ENCODE data around the gene FAM98A. TPM values are rescaled to one million over a fixed set of nuclear protein-coding genes. Genes with fewer than 3 reads are reported as not detected.

FAM98A gene
- total RNA-seq, 1 experiment from 2014 or later, result 22.4 TPM

DNA sequence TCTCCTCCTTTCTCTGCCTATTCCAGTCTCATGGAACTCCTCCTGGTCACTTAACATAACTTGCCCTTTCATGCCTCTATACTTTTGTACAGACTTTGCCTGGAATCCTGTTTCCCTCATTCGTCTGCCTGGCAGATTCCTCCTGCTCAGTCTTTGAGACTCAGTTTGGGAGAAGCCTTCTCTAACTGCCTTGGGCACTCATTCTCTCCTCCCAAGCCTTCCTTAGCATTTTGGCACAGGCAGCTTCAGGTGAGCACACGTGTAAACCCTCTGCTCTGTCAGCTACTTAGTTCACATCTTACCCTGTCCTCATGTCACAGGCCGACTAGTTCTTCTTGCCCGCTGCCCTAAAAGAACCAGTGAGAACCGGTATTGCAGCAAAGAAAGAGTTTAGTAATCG lies 6.0 kb upstream of the FAM98A start:
- H3K9ac ChIP-seq (ENCODE audit: low read length), result no peak overlapping the region
- H3K9me3 ChIP-seq (ENCODE audit: low read length), result no peaks in the 10 kb centered on the region
- no peaks in the 10 kb centered on the region for H3K9me2 ChIP-seq (replicated peaks; ENCODE audit: low read length)
- no peaks in the 10 kb centered on the region for H3K27me3 ChIP-seq (ENCODE audit: low read length)
- BruUV-seq (replicated peaks), result no TSS peak
- H2AFZ ChIP-seq (ENCODE audit: low read length), result no peak overlapping the region
- no peaks in the 10 kb centered on the region for H4K20me1 ChIP-seq (ENCODE audit: low read length)
- H3K4me2 ChIP-seq (ENCODE audit: low read length), result no peak overlapping the region
- no peak overlapping the region for H3K27ac ChIP-seq (ENCODE audit: low read length)
- CTCF ChIA-PET, result no interaction called here
- ATAC-seq (no peak), DNase-seq (no peak)
- intact Hi-C loops (cut with micrococcal nuclease), result no loop called here
- H3K4me1 ChIP-seq (ENCODE audit: insufficient read depth, low read length), result peaks cover 1% of the 10 kb centered on the region
- H3K4me3 ChIP-seq (ENCODE audit: low read length), result no peak overlapping the region
- TF ChIP-seq EZH2 (IDR thresholded peaks at IDR 0.05; ENCODE audit: low read length, unreplicated experiment) (no peak), EZH2phosphoT487 (IDR thresholded peaks at IDR 0.05; ENCODE audit: borderline replicate concordance, low read length) (no peak)
- TF ChIP-seq, protein P1, sequence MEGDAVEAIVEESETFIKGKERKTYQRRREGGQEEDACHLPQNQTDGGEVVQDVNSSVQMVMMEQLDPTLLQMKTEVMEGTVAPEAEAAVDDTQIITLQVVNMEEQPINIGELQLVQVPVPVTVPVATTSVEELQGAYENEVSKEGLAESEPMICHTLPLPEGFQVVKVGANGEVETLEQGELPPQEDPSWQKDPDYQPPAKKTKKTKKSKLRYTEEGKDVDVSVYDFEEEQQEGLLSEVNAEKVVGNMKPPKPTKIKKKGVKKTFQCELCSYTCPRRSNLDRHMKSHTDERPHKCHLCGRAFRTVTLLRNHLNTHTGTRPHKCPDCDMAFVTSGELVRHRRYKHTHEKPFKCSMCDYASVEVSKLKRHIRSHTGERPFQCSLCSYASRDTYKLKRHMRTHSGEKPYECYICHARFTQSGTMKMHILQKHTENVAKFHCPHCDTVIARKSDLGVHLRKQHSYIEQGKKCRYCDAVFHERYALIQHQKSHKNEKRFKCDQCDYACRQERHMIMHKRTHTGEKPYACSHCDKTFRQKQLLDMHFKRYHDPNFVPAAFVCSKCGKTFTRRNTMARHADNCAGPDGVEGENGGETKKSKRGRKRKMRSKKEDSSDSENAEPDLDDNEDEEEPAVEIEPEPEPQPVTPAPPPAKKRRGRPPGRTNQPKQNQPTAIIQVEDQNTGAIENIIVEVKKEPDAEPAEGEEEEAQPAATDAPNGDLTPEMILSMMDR (conservative IDR thresholded peaks at IDR 0.05; ENCODE audit: low read depth, low read length), result no peak
- POLR2A ChIA-PET (ENCODE audit: unreplicated experiment), result no interaction called here
- H3K36me3 ChIP-seq (ENCODE audit: low read depth, low read length), result no peaks in the 10 kb centered on the region
- no peaks in the 10 kb centered on the region for H3K79me2 ChIP-seq (ENCODE audit: low read length)
- no peaks in the 10 kb centered on the region for H3F3A ChIP-seq (ENCODE audit: low read length, unreplicated experiment)

DNA sequence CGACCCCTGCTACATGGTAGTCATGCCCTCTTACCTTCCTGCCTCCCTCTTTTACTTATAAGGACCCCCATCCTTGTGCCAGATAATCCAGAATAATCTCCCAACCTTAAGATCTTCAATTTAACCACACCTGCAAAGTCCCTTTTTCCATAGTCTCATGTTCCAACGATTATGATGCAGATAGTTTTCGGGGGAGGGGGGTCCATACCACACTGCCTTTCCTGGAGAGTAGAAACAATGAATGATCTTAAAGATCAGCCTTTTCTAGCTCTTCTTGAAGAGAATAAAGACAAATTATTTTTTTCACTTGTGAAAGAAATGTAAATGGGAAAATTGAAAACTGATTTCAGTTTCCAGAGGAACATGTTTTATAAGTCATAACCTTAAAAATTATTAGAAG lies 4.3 kb upstream of the FAM98A start:
- H3K9me2 ChIP-seq (replicated peaks; ENCODE audit: low read length), result no peaks in the 10 kb centered on the region
- ChIA-PET CTCF (no interaction called here), POLR2A (ENCODE audit: unreplicated experiment) (no interaction called here)
- H3F3A ChIP-seq (ENCODE audit: low read length, unreplicated experiment), result no peaks in the 10 kb centered on the region
- H3K4me1 ChIP-seq (ENCODE audit: insufficient read depth, low read length), result peaks cover 6% of the 10 kb centered on the region
- intact Hi-C loops (cut with micrococcal nuclease), result no loop called here
- TF ChIP-seq EZH2 (IDR thresholded peaks at IDR 0.05; ENCODE audit: low read length, unreplicated experiment) (no peak), EZH2phosphoT487 (IDR thresholded peaks at IDR 0.05; ENCODE audit: borderline replicate concordance, low read length) (no peak)
- TF ChIP-seq, protein P1 (conservative IDR thresholded peaks at IDR 0.05; ENCODE audit: low read depth, low read length), result no peak
- H3K27ac ChIP-seq (ENCODE audit: low read length), result no peak overlapping the region
- no peak overlapping the region for H2AFZ ChIP-seq (ENCODE audit: low read length)
- no peak for ATAC-seq
- peaks cover 6% of the 10 kb centered on the region for H3K79me2 ChIP-seq (ENCODE audit: low read length)
- no peak overlapping the region for H3K9ac ChIP-seq (ENCODE audit: low read length)
- BruUV-seq (replicated peaks), result no TSS peak
- no peak overlapping the region for H3K4me3 ChIP-seq (ENCODE audit: low read length)
- no peaks in the 10 kb centered on the region for H3K9me3 ChIP-seq (ENCODE audit: low read length)
- H4K20me1 ChIP-seq (ENCODE audit: low read length), result no peaks in the 10 kb centered on the region
- no peaks in the 10 kb centered on the region for H3K27me3 ChIP-seq (ENCODE audit: low read length)
- H3K4me2 ChIP-seq (ENCODE audit: low read length), result no peak overlapping the region
- no peak for DNase-seq
- H3K36me3 ChIP-seq (ENCODE audit: low read depth, low read length), result no peaks in the 10 kb centered on the region

DNA sequence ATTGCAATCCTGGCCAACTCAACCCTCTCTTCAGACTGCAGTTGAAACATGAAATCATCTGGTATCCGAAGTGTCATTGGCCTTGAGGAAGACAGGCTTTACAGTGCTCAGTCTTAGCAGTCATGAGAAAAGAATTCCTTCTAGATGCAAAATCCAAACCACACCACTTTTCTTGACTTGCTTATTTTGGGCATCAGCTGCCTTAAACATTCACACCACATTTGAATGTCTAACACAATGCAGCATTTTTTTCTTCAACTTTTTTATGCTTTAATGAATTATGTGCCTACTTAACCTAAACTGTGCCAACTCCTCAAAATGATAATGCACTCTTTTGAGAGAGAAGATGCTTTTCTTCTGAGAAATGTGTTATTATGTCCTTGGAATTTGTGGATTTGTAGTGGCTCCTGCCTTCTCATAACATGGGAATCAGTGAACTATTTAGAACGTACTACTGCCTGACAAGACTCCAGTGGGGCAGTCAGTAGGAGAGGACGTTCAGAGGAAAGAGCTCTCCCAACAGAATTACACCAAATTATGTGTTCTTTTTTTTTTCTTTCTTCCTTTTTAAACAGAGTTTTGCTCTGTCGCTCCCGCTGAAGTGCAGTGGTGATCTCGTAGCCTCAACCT lies 3.2 kb upstream of the FAM98A start:
- peaks cover 10% of the 10 kb centered on the region for H3K4me1 ChIP-seq (ENCODE audit: insufficient read depth, low read length)
- H3K27ac ChIP-seq (ENCODE audit: low read length), result no peak overlapping the region
- intact Hi-C loops (cut with micrococcal nuclease), result no loop called here
- no peak overlapping the region for H3K9ac ChIP-seq (ENCODE audit: low read length)
- ATAC-seq (no peak), DNase-seq (no peak)
- no peaks in the 10 kb centered on the region for H3K9me3 ChIP-seq (ENCODE audit: low read length)
- BruUV-seq (replicated peaks), result no TSS peak
- no peaks in the 10 kb centered on the region for H3F3A ChIP-seq (ENCODE audit: low read length, unreplicated experiment)
- no peak overlapping the region for H2AFZ ChIP-seq (ENCODE audit: low read length)
- peaks cover 17% of the 10 kb centered on the region for H3K79me2 ChIP-seq (ENCODE audit: low read length)
- no peak overlapping the region for H3K4me3 ChIP-seq (ENCODE audit: low read length)
- no peaks in the 10 kb centered on the region for H3K9me2 ChIP-seq (replicated peaks; ENCODE audit: low read length)
- POLR2A ChIA-PET (ENCODE audit: unreplicated experiment), result no interaction called here
- CTCF ChIA-PET, result no interaction called here
- H3K36me3 ChIP-seq (ENCODE audit: low read depth, low read length), result no peaks in the 10 kb centered on the region
- TF ChIP-seq, protein P1 (conservative IDR thresholded peaks at IDR 0.05; ENCODE audit: low read depth, low read length), result no peak
- TF ChIP-seq EZH2 (IDR thresholded peaks at IDR 0.05; ENCODE audit: low read length, unreplicated experiment), result no peak
- TF ChIP-seq EZH2phosphoT487 (IDR thresholded peaks at IDR 0.05; ENCODE audit: borderline replicate concordance, low read length), result no peak
- no peaks in the 10 kb centered on the region for H3K27me3 ChIP-seq (ENCODE audit: low read length)
- H4K20me1 ChIP-seq (ENCODE audit: low read length), result peaks cover 11% of the 10 kb centered on the region; the same call in 1 of the 2 replicates
- no peak overlapping the region for H3K4me2 ChIP-seq (ENCODE audit: low read length)
